ENCODE data around the gene FOXP1.

- TF ChIP-seq CTCF (conservative IDR thresholded peaks at IDR 0.05 in 1 of 2, IDR thresholded peaks at IDR 0.05 in 1 of 2; ENCODE audit: extremely low read depth in 1 of 2, insufficient read depth in 1 of 2, low read depth in 1 of 2, low read length in 2 of 2) (no peak), EZH2 (IDR thresholded peaks at IDR 0.05; ENCODE audit: borderline replicate concordance, low read length) (no peak)
Measured at GRCh38 chr3:71269906-71270305, 313.6 kb downstream of the FOXP1 start.

Measured in mammary epithelial cell (primary cell).